Measurements from ENCODE around the gene LTBP2.

DNA sequence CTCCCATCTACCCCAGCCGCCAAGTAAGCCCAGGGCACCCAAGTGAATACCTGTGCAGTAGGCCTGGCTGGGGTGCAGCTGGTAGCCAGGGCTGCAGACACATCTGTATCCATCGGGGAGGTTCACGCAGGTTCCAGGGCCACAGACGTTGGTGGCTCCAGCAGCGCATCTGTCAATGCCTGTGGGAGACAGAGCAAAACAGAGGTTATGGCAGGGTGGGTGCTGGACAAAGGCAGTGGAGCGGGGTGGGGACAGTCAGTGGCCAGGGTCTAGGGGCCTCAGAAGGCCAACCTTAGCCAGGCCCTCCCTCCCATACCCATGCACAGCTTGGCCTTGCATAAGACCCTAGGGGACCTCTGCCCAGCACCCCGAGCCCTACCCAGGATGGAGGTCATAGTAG, 89.3 kb downstream of the LTBP2 start:
- TF ChIP-seq, protein P1, sequence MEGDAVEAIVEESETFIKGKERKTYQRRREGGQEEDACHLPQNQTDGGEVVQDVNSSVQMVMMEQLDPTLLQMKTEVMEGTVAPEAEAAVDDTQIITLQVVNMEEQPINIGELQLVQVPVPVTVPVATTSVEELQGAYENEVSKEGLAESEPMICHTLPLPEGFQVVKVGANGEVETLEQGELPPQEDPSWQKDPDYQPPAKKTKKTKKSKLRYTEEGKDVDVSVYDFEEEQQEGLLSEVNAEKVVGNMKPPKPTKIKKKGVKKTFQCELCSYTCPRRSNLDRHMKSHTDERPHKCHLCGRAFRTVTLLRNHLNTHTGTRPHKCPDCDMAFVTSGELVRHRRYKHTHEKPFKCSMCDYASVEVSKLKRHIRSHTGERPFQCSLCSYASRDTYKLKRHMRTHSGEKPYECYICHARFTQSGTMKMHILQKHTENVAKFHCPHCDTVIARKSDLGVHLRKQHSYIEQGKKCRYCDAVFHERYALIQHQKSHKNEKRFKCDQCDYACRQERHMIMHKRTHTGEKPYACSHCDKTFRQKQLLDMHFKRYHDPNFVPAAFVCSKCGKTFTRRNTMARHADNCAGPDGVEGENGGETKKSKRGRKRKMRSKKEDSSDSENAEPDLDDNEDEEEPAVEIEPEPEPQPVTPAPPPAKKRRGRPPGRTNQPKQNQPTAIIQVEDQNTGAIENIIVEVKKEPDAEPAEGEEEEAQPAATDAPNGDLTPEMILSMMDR (IDR thresholded peaks at IDR 0.05) = no peak
- no peak for TF ChIP-seq POLR2A (IDR thresholded peaks at IDR 0.05)

Data from thyroid gland (tissue), 4 donors.